HG02610 (cell line): ENCODE measurements around the gene CUL7.
"Not testable (repeated sequence)": the region's sequence is repeated elsewhere in the genome, so short reads cannot be mapped to it uniquely, and the experiment has no call there.

Experiments used
- ATAC-seq: cut with Tn5 transposase; IDR thresholded peaks from one replicate; pipeline ENCODE4 v1.9.1; 2021; ENCODE audit warnings: mild to moderate bottlenecking, moderate library complexity; ENCODE audit not compliant: unreplicated experiment

Gene CUL7

DNA sequence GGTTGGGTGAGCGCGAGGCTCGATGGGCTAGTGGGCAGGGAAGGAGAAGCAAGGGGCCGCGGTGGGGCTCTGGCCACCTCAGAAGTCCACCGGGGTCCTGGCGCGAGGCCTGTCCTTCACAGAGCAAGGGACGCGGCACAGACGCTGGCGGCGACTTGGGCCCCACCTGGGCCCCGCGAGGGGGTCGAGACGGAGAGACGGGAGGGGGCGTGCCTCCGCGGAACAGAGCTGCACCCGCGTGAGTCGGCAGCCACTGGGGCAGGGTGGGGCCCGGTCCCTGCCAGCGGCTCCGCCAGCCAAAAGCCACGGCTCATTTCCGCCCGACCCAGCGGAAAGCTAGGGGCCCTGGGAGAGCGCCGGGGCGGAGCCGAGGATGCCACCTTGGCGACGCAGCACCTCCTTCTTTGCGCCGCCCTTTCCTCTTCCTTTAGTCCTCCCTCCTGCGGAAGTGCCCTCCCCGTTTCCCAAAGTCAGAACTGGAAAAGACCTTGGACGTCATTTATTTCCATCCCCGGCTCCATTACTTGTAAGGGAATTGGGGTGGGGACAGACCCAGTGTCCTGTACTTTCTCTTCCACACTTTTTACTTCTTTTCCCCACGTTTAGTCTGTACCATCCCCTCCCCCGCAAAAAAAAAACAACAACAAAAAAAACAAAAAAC is at the start of gene CUL7:
CUL7 (minus strand) TSS at position 307 of the 661 bp plus-strand sequence. CDS start 1,063 bp downstream, outside the sequence.
- ATAC-seq, result peak; percentile 90

DNA sequence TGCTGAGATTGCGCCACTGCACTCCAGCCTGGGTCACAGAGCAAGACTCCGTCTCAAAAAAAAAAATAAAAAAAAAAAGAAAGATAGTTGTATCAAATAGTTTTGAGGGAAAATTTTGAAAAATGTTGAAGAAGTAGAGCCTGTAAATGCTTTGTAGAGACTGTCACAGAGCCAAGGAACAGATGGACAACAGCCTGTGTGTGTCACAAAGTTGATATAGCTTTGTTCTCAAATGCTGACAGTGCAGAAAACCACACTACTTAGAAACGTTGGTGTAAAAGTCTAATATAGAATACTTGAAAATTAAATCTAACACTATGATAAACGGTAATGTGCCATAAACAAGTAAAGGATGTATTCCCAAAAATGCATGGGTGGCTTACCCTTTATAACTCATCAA is 47.8 kb upstream of the CUL7 start:
- no peak for ATAC-seq

DNA sequence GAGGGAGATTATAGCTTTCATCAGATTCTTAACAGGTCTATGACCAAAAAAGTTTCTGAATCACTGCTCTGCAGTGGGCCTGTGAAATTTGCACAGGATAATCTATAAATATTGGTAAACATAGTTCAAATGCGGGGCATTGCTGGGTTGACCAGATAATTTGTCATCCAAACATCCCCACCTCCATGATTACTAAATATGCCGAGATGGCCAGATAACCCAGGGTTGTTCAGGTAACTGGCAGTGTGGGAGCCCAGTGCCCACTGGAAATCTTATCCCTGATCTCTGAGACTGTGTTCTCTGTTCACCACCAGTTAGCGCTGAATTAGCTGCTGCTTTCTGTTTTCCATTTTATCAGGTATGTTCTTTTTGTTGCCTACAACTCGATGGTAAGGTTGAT is 43.9 kb upstream of the CUL7 start:
- ATAC-seq, result no peak

GRCh38 chr6:43097098-43097489 is 43.4 kb upstream of the CUL7 start:
- no peak for ATAC-seq

GRCh38 chr6:43096451-43097097 is 42.9 kb upstream of the CUL7 start:
- ATAC-seq, result no peak

GRCh38 chr6:43095939-43096338 is 42.3 kb upstream of the CUL7 start:
- ATAC-seq, result peak; percentile 72

DNA sequence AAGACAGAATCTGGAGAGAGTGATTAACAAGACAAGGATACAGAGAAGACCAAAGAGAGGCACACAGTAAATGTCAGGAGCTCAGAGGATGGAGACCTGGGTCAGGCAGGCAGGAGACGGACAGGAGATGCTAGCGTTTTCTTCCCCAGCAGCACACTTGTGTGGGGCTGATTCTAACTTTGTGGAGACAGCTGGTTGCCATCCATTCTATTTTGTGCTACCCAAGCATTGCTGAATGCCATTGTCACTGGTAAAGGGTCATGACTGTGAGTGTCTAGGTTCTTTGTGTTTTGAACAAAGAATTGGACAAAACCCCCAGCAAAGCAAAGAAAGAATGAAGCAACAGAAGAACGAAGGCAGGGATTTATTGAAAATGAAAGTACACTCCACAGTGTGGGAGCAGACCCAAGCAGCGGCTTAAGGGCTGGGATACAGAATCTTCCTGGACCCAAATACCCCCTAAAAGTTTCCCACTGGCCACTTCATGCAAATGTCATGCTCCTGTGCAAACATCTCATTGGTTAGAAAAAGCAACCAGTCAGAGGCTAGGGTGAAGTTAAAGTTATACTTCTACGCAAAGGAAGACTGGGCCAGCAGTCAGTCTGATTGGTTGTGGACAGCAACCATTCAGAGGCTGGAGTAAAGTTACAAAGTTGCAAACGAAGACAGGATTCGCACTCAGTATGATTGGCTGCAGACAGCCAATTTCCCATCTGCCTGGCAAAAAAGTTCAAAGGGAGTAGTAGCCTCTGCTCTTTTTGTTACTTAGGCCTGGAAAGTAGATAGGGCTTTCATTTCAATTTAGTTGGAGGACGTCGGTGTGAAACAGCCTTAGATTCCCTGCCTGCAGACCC is 40.0 kb upstream of the CUL7 start:
- ATAC-seq, result no peak

- ATAC-seq, result no peak
These were observed 39.0 kb upstream of the CUL7 start for GRCh38 chr6:43092635-43093034.

DNA sequence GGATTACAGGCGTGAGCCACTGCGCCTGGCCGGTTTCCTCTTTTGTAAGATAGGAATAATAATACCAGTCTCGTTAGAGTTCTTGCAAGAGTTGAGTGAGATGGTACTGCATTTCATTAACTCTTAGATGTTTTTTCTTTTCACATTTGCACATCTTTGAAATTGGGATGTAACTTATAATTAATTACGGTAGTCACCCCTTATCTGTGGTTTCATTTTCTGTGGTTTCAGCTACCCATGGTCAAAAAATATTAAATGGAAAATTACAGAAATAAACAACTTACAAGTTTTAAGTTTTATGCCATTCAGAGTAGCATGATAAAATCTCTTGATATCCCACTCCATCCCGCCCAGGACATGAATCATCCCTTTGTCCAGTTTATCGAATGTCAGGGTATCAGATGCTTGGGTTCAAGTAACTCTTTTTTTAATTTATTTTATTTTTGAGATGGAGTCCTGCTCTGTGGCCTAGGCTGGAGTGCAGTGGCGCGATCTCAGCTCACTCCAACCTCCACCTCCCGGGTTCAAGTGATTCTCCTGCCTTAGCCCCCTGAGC is 37.9 kb upstream of the CUL7 start:
- no peak for ATAC-seq

- ATAC-seq, result no peak
These were observed 37.4 kb upstream of the CUL7 start for GRCh38 chr6:43091020-43091419.

DNA sequence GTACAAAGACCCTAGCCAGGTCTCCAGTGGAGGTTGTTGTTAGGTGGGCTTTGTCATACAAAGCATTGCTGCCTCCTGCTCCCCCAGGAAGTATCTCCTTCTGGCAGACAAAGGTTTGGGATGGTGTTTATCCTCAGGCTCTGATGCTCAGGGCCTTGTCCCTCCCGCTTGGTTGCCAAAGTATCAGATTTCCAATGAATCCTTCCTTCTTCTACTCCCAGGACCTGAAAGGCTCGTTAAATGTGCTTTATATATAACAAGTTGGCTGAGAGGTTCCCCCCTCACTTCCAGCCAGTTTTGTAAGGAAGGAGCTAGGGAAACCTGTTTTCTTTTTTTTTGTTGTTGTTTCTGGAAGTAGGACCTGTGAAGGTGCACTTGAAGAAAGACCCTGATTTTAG is 36.9 kb upstream of the CUL7 start:
- ATAC-seq, result no peak

DNA sequence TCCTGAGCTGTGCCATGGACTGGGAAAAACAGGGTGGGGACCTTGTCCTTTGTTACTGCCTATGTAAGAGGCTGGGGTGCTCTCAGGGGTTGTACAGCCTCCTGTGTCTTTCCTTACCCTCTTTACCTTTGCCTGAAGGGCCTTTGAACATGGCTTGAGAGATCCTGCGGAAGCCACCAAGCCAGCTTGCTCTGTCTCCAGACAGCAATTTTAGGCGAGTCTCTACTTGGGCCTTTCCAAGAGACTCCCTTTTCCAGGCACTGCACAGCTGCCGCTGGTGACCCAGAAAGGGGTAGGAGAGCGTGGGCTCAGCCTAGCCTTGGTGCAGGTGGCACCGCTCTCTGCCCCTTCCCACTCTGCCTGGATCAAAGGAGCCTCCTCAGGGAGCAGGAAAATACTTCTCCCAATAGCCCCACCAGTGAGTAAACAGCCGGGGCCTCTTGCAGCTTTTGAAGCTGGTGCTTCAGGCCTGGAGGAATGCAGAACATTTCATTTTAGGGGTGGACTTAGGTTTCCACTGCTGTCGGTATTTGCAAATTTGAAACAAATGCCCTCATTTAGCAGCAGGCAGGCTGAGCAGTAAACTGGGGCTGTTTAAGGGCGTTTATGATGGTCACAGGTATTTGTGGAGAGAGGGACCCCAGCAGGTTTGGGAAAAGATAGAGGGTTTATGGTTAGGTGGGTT is 36.4 kb upstream of the CUL7 start:
- ATAC-seq, result no peak

DNA sequence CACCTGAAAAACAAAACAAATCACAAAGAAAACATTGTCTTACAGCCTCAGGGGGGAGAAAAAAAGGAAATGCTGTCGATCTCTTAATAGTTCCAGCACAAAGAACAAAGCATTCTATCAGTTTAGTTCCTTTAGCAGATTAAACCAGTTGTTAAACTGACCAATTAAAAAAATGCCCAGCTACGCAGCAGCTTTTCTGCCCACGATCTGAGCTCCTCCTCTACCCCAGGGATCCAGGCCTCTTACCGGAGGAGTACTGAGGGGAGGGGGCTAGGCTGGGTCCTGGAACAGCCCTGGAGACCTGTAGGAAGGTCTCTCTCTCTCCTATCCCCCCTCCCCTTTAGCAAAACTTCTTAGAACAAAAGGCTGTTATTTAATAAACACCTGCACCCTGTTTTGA is 35.8 kb upstream of the CUL7 start:
- no peak for ATAC-seq

- peak; percentile 39 for ATAC-seq
These were observed 35.0 kb upstream of the CUL7 start for GRCh38 chr6:43088654-43089056.

- ATAC-seq, result peak; percentile 74
These were observed 32.5 kb upstream of the CUL7 start for GRCh38 chr6:43086022-43086658.

GRCh38 chr6:43082806-43083655 is 29.4 kb upstream of the CUL7 start:
- ATAC-seq, result no peak

DNA sequence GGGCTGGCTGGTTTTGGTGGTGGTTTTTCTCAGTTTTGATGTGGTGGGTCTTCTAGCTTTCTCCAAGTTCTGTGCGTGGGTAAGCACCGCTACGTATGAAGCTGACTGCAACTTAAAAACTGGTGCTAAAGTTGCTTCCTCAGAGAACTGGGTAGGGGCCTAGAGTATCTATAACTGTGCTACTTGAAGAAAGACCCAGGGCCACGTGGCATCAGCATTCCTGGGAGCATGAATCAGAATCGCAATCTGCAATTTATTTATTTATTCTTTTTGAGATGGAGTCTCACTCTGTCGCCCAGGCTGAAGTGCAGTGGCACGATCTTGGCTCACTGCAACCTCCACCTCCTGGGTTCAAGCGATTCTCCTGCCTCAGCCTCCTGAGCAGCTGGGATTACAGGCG is 28.3 kb upstream of the CUL7 start:
- not testable (repeated sequence) for ATAC-seq

DNA sequence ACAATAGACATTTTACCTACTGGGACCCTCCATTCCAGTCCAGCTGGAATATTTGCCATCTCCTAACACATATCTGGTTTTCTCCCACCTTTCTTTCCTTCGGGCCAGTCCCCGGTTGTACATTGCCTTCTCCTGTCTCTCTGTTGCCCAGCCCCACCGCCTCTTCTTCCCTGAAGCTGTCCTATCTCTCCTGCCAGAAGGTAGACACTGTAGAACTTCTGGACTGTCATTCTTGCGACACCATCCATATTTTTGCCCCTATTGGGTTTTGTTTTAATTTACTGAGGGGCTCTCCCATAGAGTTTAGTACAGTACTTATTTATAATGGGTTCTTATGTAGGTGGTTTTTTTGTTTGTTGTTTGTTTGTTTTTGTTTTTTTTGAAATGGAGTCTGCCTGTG is 27.4 kb upstream of the CUL7 start:
- no peak for ATAC-seq

GRCh38 chr6:43078691-43079090 is 25.0 kb upstream of the CUL7 start:
- ATAC-seq, result no peak
